Heart left ventricle (tissue), 16 donors: ENCODE data around the gene SH3RF3. TPM values are rescaled to one million over a fixed set of nuclear protein-coding genes. Genes with fewer than 3 reads are reported as not detected.
A peak's percentile ranks its signal among the peaks of the same experiment; 100 is the strongest.

Source experiments
- ATAC-seq, 4 donors: fragments of 200-7000 bp; cut with Tn5 transposase; one replicate each; pipeline ENCODE4 v1.9.1; 2020 to 2022; ENCODE audit warnings: moderate library complexity in 4 of 4, mild to moderate bottlenecking in 3 of 4, moderate number of reproducible peaks in 1 of 4
- DNase-seq, 5 donors: peaks; one replicate each; pipeline ENCODE4 v3.0.0-alpha.2; 2020
- H3K27ac ChIP-seq, 12 donors: fragments of 200-600 bp; sonication (generic) in 4 of 12; one replicate each; pipeline versions ENCODE4 v1.5.0 to v1.8.0; 2016 to 2022; ENCODE audit warnings: mild to moderate bottlenecking in 2 of 12
- H3K27me3 ChIP-seq, 9 donors: fragments of 200-600 bp; sonication (generic) in 2 of 9; one replicate each; pipeline versions ENCODE4 v1.5.1 to v1.8.0; 2016 to 2022; ENCODE audit warnings: mild to moderate bottlenecking in 3 of 9
- H3K36me3 ChIP-seq, 9 donors: fragments of 200-600 bp; sonication (generic) in 2 of 9; one replicate each; pipeline versions ENCODE4 v1.5.0 to v1.8.0; 2018 to 2022; ENCODE audit warnings: mild to moderate bottlenecking in 2 of 9
- H3K4me1 ChIP-seq, 12 donors: fragments of 200-600 bp; sonication (generic) in 4 of 12; one replicate each; pipeline versions ENCODE4 v1.5.0 to v1.8.0; 2016 to 2022; ENCODE audit warnings: mild to moderate bottlenecking in 3 of 12
- H3K4me3 ChIP-seq, 12 donors: fragments of 200-600 bp; sonication (generic) in 4 of 12; one replicate each; pipeline versions ENCODE4 v1.5.0 to v1.8.0; 2017 to 2022; ENCODE audit warnings: mild to moderate bottlenecking in 9 of 12, moderate library complexity in 4 of 12
- H3K9me3 ChIP-seq, 12 donors: fragments of 200-600 bp; sonication (generic) in 4 of 12; one replicate each; pipeline versions ENCODE4 v1.5.0 to v1.8.0; 2016 to 2022; ENCODE audit warnings: mild to moderate bottlenecking in 1 of 12
- CTCF ChIP-seq, 12 donors: fragments of 200-600 bp; sonication (generic) in 4 of 12; IDR thresholded peaks; one replicate each; pipeline versions ENCODE4 v1.5.0 to v1.8.0; 2018 to 2022; ENCODE audit warnings: antibody characterized with exemption in 12 of 12, mild to moderate bottlenecking in 5 of 12
- POLR2A ChIP-seq, 2 donors: fragments of 450-650 bp; IDR thresholded peaks; one replicate each; pipeline ENCODE4 v1.6.1; 2017; ENCODE audit warnings: antibody characterized with exemption in 2 of 2, mild to moderate bottlenecking in 2 of 2, moderate library complexity in 2 of 2
- WGBS, 4 donors: extraction: QIAGEN DNeasy Blood & Tissue Kit in 2 of 4; methylation state at CpG; one replicate each; pipeline versions ENCODE4 v1.1.5 to v1.1.7; 2013 to 2018; 5-methylcytosine and 5-hydroxymethylcytosine counted together
- intact Hi-C, 10 donors: fragments of 100-400 bp; cut with DNase I; formaldehyde crosslinking; loops; one replicate each; pipeline versions ENCODE4 v1.11.1 to v1.14.2; 2022
- polyA plus RNA-seq, 2 donors: library from polyadenylated mRNA; stranded (reverse); fragments of 200-250 nt; gene quantifications; one replicate each; pipeline ENCODE4 v1.2.3, GENCODE V29; 2013
- total RNA-seq, 9 donors: library from RNA; depleted of rRNA in 2 of 9; stranded (reverse); fragments of >200 nt in 2 of 9; fragmentation: NEBNext Ultra II Directional in 3 of 9; extraction: Animal tissue kit (Norgen Biotek cat#: 25700) in 3 of 9; gene quantifications; one replicate each; pipeline versions ENCODE4 v1.1.0 to v1.2.4, GENCODE V29; 2016 to 2023
- donor health status: ischemic (EF 13 %, LVEDD 7.1; RV severe dilation, severe dysfunction).
- donor health status: healthy with polysubstance abuse.
- donor health status: DM: no; HTN: yes; CAD: no.
- donor health status: DM: no; HTN: no; CAD: no.
- donor health status: ischemic (EF 25% LVEDD 6.9; RV normal size, moderate dysfunction).
- donor health status: ischemic (EF 25% LVEDD 5.7; RV mildly dilated, moderate dysfunction).
- donor health status: healthy.
- donor health status: DM: yes; HTN: yes; CAD: no.
- donor health status: ischemic (EF 35%, LVEDD 5.7; RV mildly dilated, moderate dysfunction).
- donor health status: nonischemic (EF 11% LVEDD 7.7; RV severe dilation, severe dysfunction).
- donor health status: DM: yes; HTN: yes; CAD: no.
- donor health status: PGD.
- donor health status: ischemic (EF 29% LVEDD 5.4; RV normal size, mild dysfunction).
- donor health status: nonischemic (EF 23%, LVEDD 6.1; RV moderate dilation, normal function).

Gene SH3RF3
- total and polyA plus RNA-seq, 11 donors = 5.2 to 15.7 (median 7.9) TPM

DNA sequence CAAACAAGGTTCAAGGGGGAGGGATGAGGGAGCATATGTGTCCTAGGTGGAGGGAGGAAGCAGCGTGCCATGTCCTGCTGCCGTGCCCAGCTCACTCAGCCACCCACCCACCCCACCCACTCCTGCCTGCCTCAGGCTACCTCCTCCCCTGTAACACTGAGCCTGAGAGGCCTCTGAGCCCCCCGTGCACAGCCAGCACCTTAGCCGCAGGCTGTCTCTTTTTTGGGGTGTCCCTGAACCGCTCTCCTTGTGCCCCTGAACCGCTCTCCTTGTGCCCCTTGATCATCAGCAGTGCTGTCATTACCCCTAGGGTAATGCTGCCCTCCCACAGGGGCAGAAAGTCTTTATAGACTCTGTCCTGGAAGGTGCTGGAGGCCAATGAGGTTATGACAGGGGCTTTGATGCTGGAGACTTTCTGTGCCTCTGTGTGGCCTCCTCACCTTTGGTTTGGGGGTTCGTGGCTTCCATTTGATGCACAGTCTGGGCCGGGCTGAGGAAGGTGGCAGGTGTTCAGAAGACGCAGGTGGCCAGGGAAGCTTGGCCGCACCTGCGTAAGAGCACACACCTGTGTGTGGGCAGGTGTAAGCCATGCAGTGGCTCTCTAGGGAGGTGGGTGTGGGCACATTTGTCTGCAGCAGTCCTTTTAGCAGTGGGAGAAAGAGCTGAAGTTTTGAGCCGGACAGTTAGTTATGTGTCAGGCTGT lies 344.8 kb downstream of the SH3RF3 start:
- 91 to 97% (median 96%) methylated on average over 12 of the region's 12 CpGs for WGBS, 4 donors
- TF ChIP-seq CTCF (IDR thresholded peaks at IDR 0.05) (no peak), POLR2A (IDR thresholded peaks at IDR 0.05) (no peak)
- Histone ChIP-seq H3K27me3 (no peaks in the 10 kb centered on the region), H3K4me1 (peaks cover 0 to 32% (median 5%) of the 10 kb centered on the region in 12 donors), H3K27ac (no peak overlapping the region), H3K36me3 (no peaks in the 10 kb centered on the region), H3K4me3 (no peak overlapping the region), H3K9me3 (no peaks in the 10 kb centered on the region)
- ATAC-seq (no peak), DNase-seq (no peak)
- intact Hi-C loops = no loop called here

DNA sequence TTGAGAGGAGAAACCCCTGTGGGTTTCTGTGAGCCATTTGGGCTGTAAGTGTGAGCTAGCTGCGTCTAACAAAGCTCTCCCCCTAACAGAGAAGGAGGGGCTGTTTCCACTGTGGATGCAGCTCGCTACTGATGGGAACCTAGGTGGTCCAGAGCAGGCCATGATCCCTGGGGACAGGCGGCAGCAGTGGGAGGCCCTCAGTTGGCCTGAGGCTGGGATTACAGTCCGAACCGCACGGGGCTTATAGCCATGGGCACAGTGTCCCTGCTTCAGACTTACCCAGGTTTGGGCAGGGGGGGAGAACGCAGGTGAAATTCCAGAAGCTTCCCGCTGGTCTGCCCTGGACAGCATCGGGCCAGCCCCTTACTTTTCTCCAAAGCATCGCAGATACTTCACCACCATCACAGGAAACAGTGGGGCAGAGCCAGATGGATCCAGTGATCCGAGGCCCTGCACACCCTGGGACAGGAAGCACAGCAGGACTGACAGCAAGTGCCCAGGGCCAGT lies 345.4 kb downstream of the SH3RF3 start:
- Histone ChIP-seq H3K27ac (no peak overlapping the region), H3K27me3 (no peaks in the 10 kb centered on the region), H3K4me3 (no peak overlapping the region), H3K36me3 (no peaks in the 10 kb centered on the region), H3K4me1 (peaks cover 0 to 30% (median 5%) of the 10 kb centered on the region in 12 donors), H3K9me3 (no peaks in the 10 kb centered on the region)
- ATAC-seq = no peak
- TF ChIP-seq CTCF (IDR thresholded peaks at IDR 0.05) (no peak), POLR2A (IDR thresholded peaks at IDR 0.05) (no peak)
- intact Hi-C loops = no loop called here
- 82 to 93% (median 85%) methylated on average over 10 to 11 of the region's 11 CpGs for WGBS, 4 donors
- peak in 1 of 5 donors; percentile 15 for DNase-seq

GRCh38 chr2:109475531-109476210 lies 346.7 kb downstream of the SH3RF3 start:
- Histone ChIP-seq H3K36me3 (no peaks in the 10 kb centered on the region), H3K27me3 (no peaks in the 10 kb centered on the region), H3K9me3 (no peaks in the 10 kb centered on the region), H3K4me3 (no peak overlapping the region), H3K27ac (no peak overlapping the region), H3K4me1 (peaks cover 0 to 31% (median 6%) of the 10 kb centered on the region in 12 donors)
- ATAC-seq (no peak), DNase-seq (peak in 1 of 5 donors; percentile 18)
- intact Hi-C loops = no loop called here
- TF ChIP-seq POLR2A (IDR thresholded peaks at IDR 0.05) = no peak
- no peak for TF ChIP-seq CTCF (IDR thresholded peaks at IDR 0.05)
- WGBS, 4 donors = 83 to 90% (median 84%) methylated on average over 6 of the region's 6 CpGs
